GM19238 (cell line): Measurements from ENCODE around the gene UCK1.
A peak's percentile ranks its signal among the peaks of the same experiment; 100 is the strongest.
"Not testable (repeated sequence)": the region's sequence is repeated elsewhere in the genome, so short reads cannot be mapped to it uniquely, and the experiment has no call there.

Experiments
- DNase-seq: peaks from one replicate; pipeline ENCODE4 v3.0.0; 2011; ENCODE audit warnings: low spot score; ENCODE audit not compliant: insufficient read length

The UCK1 gene

GRCh38 chr9:131554087-131554842 is 23.2 kb upstream of the UCK1 start:
- DNase-seq, result no peak

DNA sequence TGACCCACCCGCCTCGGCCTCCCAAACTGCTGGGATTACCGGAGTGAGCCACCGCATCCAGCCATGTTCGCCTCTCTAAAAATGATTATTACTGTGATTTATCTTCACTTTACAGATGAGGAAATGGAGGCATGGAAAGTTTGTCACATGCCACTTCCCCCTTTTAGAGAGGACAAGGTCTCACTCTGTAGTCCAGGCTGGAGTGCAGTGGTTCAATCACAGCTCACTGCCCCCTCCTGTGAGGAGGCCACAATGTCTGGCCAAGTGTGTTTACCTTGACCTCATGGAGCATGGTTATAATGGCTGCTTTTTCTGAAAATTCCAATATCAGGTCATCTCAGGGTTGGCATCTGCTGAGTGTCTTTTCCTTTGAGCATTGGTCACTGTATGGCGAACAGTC is 21.0 kb upstream of the UCK1 start:
- DNase-seq, result no peak

DNA sequence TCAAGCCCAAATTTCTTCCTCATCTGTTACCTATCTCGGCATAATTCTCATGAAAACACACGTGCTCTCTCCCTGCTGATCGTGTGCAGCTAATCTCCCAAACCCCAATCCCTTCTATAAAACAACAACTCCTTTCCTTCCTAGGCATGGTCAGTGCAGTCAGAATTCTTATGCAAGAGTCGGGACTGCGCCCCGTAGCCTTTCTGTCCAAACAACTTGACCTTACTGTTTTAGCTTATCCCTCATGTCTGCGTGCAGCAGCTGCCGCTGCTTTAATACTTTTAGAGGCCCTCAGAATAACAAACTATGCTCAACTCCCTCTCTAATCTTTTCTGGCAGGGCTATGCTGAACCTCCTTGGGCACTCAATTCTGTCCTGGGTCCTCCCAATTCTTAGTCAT is 19.4 kb upstream of the UCK1 start:
- DNase-seq, result not testable (repeated sequence)

GRCh38 chr9:131549186-131549585 is 18.1 kb upstream of the UCK1 start:
- DNase-seq, result not testable (repeated sequence)

GRCh38 chr9:131546336-131547084 is 15.4 kb upstream of the UCK1 start:
- no peak for DNase-seq

GRCh38 chr9:131545786-131546335 is 14.8 kb upstream of the UCK1 start:
- DNase-seq, result no peak

GRCh38 chr9:131545003-131545785 is 14.1 kb upstream of the UCK1 start, which contains the start of gene PRRT1B:
Gene PRRT1B (plus strand): TSS chr9:131545523. CDS start chr9:131545616, 93 bp downstream.
- no peak for DNase-seq

GRCh38 chr9:131543141-131543540 is 12.1 kb upstream of the UCK1 start:
- DNase-seq, result no peak

GRCh38 chr9:131539223-131539923 is 8.3 kb upstream of the UCK1 start:
- no peak for DNase-seq

- no peak for DNase-seq
These were observed 6.9 kb upstream of the UCK1 start for GRCh38 chr9:131537946-131538345.

DNA sequence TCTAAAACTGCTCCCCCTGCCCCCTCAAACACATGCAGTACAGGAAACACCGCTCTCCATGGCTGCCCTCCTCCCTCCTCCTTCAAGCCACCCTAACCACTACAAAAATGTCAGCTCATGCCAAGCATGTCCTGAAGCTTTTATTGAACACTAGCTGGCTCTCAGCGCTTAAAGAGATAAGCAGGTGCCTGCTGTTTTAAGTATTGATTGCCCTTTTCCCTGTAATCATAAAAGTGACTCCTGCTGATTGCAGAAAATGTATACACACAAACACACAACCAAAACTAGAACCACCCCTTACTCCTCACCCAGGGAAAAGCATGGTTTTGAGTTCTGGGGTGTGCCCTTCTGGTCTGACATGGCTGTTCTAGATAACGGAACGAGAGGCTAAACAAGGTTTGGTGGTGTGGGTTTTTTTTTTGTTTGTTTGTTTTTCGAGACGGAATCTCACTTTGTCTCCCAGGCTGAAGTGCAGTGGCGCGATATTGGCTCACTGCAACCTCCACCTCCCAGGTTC is 3.7 kb upstream of the UCK1 start:
- no peak for DNase-seq

DNA sequence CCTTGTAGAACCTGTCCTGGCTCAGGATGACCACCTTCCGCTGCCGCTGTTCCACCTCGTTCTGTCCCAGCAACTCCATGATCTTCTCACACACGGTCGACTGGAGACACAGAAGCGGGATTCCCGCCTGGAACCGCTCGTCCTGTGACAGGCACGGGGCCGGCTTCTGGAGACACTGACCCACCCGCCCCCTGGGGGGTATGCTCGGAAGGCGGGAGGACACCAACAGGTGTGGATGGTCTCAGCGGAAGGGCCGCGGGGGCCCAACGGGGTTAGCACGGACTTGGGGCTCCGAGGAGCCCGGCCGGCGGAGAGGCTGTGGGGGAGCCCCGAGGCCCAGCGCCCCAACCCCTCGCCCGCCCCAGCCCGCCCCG is 530 bp downstream of the UCK1 start:
- peak; percentile 58 for DNase-seq

- DNase-seq, result no peak
These were observed 1.2 kb downstream of the UCK1 start for GRCh38 chr9:131529597-131530545.

GRCh38 chr9:131528886-131529505 is 2.1 kb downstream of the UCK1 start:
- no peak for DNase-seq

DNA sequence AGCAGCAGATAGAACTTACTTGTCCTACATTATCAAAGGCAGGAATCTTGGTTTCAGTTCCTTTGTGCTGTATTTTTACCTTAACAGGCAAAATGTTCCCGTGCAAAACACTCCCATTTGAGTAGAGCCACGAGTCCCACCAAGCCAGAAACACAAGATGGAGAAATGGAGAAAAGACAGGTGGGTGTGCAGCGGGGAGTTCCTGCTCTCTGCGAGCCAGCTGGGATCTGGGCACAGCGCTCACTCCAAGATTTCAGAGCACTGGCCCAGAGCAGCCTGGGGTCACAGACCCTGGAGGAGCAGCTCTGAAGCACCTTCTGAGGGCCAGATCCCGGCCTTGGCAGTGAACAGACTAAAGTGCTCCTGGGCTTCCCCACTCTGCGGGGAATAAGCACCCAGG is 2.9 kb downstream of the UCK1 start:
- no peak for DNase-seq

DNA sequence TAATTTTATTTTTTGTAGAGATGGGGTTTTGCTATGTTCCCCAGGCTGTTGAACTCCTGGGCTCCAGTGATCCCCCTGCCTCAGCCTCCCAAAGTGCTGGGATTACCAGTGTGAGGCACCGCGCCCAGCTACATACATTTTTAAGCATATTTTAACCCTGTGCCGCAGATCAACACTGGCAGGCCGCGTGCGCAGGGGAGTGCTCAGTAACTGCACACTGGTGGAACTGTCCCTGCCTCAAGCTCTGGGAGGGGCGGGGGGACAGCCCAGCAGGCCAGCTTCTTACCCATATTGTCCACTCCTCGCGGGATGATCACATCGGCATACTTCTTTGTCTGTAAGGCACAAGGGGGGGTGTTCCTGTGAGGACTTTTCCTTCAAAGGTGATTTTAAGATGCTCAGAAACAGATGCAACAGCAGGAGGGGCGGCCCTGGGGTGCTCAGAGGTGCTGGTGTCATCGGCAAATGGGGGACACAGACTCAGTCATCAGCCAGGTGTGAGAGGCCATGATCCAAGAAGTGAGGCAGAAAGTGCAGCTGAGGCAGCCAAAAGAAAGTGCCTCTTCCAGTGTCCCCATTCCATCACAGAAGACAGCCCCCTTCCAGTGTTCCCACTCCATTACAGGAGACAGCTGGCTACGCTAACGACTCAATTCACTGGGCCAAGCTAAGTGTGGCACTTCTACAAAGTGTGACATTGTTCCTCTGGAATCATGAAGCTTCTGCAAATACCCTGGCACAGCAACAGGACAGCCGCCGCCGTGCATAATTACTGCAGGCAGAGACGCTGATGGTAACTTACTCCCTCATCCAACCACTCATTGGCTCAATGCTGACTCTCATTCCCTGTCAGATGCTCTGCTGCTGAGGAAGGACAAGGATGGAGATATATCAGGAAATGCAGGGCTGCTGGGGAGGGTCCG is 5.2 kb downstream of the UCK1 start:
- no peak for DNase-seq

GRCh38 chr9:131524665-131525315 is 6.3 kb downstream of the UCK1 start:
- DNase-seq, result no peak
